Measurements from ENCODE around the gene SLC16A1.

DNA sequence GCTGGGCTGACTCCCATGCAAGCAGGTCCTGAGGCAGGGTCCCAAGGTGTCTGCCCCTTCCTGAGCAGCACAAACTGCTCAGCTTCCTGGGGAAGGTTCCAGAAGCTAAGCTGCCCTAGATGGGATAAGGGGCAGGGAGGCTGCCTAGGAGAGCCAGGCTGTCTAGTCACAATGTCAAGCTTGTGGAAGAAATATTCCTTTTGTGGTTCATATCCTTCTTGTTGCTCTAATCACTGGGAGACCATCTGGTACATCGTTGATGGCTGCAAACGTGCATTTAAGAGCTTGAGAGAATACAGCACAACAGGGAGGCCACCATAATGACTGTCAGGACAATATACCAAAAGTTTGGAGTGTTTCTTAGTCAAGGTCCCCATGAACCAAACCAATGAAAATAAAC, 67.4 kb downstream of the SLC16A1 start:
- TF ChIP-seq, protein P1, sequence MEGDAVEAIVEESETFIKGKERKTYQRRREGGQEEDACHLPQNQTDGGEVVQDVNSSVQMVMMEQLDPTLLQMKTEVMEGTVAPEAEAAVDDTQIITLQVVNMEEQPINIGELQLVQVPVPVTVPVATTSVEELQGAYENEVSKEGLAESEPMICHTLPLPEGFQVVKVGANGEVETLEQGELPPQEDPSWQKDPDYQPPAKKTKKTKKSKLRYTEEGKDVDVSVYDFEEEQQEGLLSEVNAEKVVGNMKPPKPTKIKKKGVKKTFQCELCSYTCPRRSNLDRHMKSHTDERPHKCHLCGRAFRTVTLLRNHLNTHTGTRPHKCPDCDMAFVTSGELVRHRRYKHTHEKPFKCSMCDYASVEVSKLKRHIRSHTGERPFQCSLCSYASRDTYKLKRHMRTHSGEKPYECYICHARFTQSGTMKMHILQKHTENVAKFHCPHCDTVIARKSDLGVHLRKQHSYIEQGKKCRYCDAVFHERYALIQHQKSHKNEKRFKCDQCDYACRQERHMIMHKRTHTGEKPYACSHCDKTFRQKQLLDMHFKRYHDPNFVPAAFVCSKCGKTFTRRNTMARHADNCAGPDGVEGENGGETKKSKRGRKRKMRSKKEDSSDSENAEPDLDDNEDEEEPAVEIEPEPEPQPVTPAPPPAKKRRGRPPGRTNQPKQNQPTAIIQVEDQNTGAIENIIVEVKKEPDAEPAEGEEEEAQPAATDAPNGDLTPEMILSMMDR (conservative IDR thresholded peaks at IDR 0.05 in 1 of 2, IDR thresholded peaks at IDR 0.05 in 1 of 2; ENCODE audit: extremely low read depth in 1 of 2, insufficient read depth in 1 of 2, low read depth in 1 of 2, low read length in 2 of 2) = no peak
- no peak for TF ChIP-seq EZH2 (IDR thresholded peaks at IDR 0.05; ENCODE audit: borderline replicate concordance, low read length)
